NCI-H69 (cell line): ENCODE results near the gene TTC39A.

Experiments used
- DNase-seq: peaks from one replicate; lab custom pipeline; 2025; lab: John Stamatoyannopoulos, UW

The TTC39A gene

GRCh38 chr1:51330331-51331201 is at the start of gene TTC39A:
Gene TTC39A (minus strand): TSS chr1:51330562. CDS start chr1:51330477, 85 bp downstream.
- peak; percentile 70 for DNase-seq

GRCh38 chr1:51378871-51379270 is 48.5 kb upstream of the TTC39A start:
- DNase-seq = no peak

GRCh38 chr1:51373898-51374297 is 43.5 kb upstream of the TTC39A start:
- no peak for DNase-seq

GRCh38 chr1:51372561-51372960 is 42.2 kb upstream of the TTC39A start:
- no peak for DNase-seq

GRCh38 chr1:51369171-51369570 is 38.8 kb upstream of the TTC39A start:
- DNase-seq = no peak

GRCh38 chr1:51365774-51366173 is 35.4 kb upstream of the TTC39A start:
- DNase-seq = no peak

- DNase-seq = no peak
These were observed 29.5 kb upstream of the TTC39A start for GRCh38 chr1:51359879-51360278.

- no peak for DNase-seq
These were observed 25.0 kb upstream of the TTC39A start for GRCh38 chr1:51355382-51355781.

- DNase-seq = no peak
These were observed 24.1 kb upstream of the TTC39A start for GRCh38 chr1:51354416-51354815.

GRCh38 chr1:51351907-51352306 is 21.5 kb upstream of the TTC39A start:
- DNase-seq = no peak

GRCh38 chr1:51349862-51350261 is 19.5 kb upstream of the TTC39A start:
- no peak for DNase-seq

GRCh38 chr1:51348147-51348527 is 17.8 kb upstream of the TTC39A start:
- DNase-seq = no peak

GRCh38 chr1:51347398-51348146 is 17.2 kb upstream of the TTC39A start:
- DNase-seq = no peak

GRCh38 chr1:51346086-51346942 is 16.0 kb upstream of the TTC39A start:
- DNase-seq = no peak

GRCh38 chr1:51345300-51345687 is 14.9 kb upstream of the TTC39A start:
- no peak for DNase-seq

- peak; percentile 53 for DNase-seq
These were observed 14.4 kb upstream of the TTC39A start for GRCh38 chr1:51344602-51345299.

GRCh38 chr1:51344276-51344601 is 13.9 kb upstream of the TTC39A start:
- DNase-seq = no peak

- DNase-seq = no peak
These were observed 13.3 kb upstream of the TTC39A start for GRCh38 chr1:51343624-51344023.

- no peak for DNase-seq
These were observed 12.3 kb upstream of the TTC39A start for GRCh38 chr1:51342591-51343206.

GRCh38 chr1:51341876-51342496 is 11.6 kb upstream of the TTC39A start:
- peak; percentile 18 for DNase-seq

GRCh38 chr1:51340380-51340779 is 10.0 kb upstream of the TTC39A start:
- DNase-seq = no peak
